Adrenal gland (tissue), 5 donors: ENCODE data around the gene SH2D7.

ENCODE experiments used
- POLR2A ChIP-seq, 2 donors: fragments of 450-650 bp; IDR thresholded peaks; one replicate each; pipeline ENCODE4 v1.6.1; 2017; ENCODE audit warnings: antibody characterized with exemption in 2 of 2, mild to moderate bottlenecking in 2 of 2, moderate library complexity in 1 of 2
- TF ChIP-seq, protein P1 (sequence below), 6 experiments: fragments of 450-650 bp in 4 of 6; fragments of 200-600 bp in 2 of 6; sonication (generic) in 1 of 6; IDR thresholded peaks; 1 replicate in 5 of 6; 2 replicates in 1 of 6; pipeline versions ENCODE4 v1.5.1 to v1.8.0; 2016 to 2021; ENCODE audit warnings: antibody characterized with exemption in 6 of 6, mild to moderate bottlenecking in 2 of 6, moderate library complexity in 1 of 6
- donor health status: DM: no; HTN: no; CAD: no.

- TF ChIP-seq, protein P1, sequence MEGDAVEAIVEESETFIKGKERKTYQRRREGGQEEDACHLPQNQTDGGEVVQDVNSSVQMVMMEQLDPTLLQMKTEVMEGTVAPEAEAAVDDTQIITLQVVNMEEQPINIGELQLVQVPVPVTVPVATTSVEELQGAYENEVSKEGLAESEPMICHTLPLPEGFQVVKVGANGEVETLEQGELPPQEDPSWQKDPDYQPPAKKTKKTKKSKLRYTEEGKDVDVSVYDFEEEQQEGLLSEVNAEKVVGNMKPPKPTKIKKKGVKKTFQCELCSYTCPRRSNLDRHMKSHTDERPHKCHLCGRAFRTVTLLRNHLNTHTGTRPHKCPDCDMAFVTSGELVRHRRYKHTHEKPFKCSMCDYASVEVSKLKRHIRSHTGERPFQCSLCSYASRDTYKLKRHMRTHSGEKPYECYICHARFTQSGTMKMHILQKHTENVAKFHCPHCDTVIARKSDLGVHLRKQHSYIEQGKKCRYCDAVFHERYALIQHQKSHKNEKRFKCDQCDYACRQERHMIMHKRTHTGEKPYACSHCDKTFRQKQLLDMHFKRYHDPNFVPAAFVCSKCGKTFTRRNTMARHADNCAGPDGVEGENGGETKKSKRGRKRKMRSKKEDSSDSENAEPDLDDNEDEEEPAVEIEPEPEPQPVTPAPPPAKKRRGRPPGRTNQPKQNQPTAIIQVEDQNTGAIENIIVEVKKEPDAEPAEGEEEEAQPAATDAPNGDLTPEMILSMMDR (IDR thresholded peaks at IDR 0.05): no peak
- no peak for TF ChIP-seq POLR2A (IDR thresholded peaks at IDR 0.05)
Measured at GRCh38 chr15:78070049-78070700, 22.2 kb upstream of the SH2D7 start.
